HT-29 (cell line): ENCODE data around the gene CHST10. TPM values are rescaled to one million over a fixed set of nuclear protein-coding genes. Genes with fewer than 3 reads are reported as not detected.

Experiments used
- DNase-seq: peaks from one replicate; pipeline ENCODE4 v3.0.0-alpha.2; 2015; ENCODE audit warnings: low spot score
- total RNA-seq: library from RNA; depleted of rRNA; stranded (reverse); fragments of >200 nt; shearing (Covaris generic); gene quantifications from 2 replicates; pipeline ENCODE4 v1.2.3, GENCODE V29; 2014

The CHST10 gene
- total RNA-seq, 1 experiment from 2014 or later, result not detected

- DNase-seq, result no peak
Observed at GRCh38 chr2:100416397-100416934, 1.0 kb downstream of the CHST10 start.

DNA sequence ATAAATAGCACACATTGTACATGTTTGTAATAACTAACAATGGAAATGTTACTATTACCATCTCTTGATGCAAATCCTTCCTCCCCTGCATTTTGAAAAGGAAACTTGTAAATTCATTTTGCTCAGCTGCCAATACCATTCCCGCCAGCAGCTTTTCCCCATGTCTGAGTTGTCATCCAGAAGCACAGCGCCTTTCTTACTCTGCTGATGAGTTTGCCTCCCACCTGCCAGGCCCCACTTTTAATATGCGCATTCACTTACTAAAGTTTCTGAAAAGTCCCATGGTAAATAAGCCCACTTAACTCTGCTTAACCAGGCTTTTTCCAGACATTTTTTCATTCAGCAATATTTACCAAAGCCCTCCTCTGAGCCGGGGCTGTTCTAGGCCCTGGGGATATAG is 3.9 kb downstream of the CHST10 start:
- DNase-seq, result no peak

DNA sequence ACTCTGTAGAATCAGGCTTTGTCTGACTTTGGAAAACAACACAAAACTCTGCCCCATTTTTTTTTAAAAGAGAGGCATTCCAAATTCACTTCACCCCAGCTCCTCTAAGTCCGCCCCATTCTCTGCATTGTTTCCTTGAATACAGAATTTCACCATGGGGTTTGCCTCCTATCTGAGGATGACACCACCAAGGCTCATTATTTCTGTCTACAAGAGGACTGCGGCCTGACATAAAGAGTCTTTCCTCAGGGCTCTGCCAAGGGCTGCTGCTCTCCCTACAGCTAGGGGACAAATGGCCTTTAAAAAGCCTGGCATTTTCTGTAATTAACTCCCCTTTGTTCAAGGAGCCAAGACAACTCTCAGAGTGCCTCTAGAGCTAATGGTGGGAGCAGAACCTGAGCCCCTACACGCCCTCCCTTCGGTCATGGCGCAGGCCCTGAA is 4.6 kb downstream of the CHST10 start:
- no peak for DNase-seq

DNA sequence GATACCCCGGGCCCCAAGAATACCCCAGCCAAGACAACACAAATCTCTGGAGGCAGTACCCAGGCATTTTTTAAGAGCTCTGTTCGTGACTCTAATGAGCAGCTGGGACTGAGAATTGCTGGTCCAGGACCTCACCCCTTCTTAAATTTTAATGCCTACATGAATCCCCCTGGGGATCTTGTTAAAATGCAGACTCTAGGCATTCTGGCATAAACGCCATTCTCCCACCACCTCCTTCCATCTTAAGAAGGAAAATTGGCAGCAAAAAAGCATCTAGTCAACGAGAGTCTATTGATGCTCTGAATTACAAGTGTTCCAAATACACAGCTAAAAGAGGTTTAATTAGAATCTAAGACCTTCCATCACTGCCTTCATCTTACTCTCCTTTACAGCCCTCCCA is 5.0 kb downstream of the CHST10 start:
- no peak for DNase-seq

DNA sequence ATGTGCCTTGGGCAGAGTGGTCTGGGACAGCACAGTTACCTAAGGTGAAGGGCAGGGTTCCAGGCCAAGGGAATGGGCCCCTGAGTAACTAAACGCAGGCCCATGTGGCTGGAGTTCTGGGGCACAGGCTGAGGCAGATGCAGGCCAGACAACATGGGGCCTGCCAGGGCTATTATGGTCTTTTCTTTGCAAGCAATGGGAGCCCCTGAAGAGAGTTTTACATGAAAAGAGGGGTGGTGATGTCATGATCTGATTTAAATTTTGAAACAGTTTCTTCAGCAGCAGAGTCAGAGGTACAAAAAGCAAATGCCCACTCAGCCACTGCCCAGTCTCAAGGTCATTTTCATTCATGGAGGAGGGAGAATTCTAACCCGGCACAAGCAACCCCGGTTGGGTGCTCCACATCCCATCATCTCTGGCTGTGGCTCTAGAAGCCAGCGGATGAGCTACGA is 5.6 kb downstream of the CHST10 start:
- no peak for DNase-seq

GRCh38 chr2:100409975-100410647 is 7.4 kb downstream of the CHST10 start:
- no peak for DNase-seq

GRCh38 chr2:100409461-100409860 is 8.0 kb downstream of the CHST10 start:
- DNase-seq, result no peak

DNA sequence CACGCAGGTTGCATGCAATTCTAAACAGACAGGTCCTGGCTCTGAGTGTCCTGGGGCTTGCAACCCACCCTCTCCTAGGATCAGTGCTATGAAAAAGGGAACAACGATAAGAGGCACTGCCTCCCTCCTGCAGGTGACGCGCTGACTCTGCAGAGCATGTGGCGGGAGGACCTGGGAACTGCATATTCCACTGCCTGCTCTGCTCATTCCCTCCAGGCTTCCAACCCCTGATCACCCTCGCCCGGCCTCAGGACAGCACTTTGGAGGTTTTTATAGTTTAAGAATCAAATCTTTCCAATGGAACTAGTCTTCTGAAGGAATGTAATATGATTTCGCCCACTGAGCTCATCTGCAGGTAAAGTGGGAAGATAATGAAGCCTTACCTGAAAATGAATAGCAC is 8.5 kb downstream of the CHST10 start:
- no peak for DNase-seq

DNA sequence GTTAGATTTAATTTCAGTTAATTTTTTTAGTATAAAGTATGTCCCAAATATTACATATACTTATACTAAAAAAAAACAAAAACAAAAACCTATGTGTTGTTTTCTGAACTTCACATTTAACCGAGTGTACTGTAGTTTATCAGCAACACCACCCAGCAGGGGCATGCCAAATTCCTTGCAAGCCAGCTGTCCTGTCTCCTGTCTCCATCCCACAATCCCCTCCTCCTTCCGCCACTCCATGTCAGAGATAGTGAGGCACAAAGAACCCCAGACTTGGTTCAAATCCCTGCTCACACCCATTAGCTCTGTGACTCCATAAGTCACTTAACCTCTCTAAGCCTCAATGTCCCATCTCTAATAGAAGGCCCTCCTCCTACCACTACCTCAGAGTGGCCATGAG is 9.4 kb downstream of the CHST10 start:
- no peak for DNase-seq

DNA sequence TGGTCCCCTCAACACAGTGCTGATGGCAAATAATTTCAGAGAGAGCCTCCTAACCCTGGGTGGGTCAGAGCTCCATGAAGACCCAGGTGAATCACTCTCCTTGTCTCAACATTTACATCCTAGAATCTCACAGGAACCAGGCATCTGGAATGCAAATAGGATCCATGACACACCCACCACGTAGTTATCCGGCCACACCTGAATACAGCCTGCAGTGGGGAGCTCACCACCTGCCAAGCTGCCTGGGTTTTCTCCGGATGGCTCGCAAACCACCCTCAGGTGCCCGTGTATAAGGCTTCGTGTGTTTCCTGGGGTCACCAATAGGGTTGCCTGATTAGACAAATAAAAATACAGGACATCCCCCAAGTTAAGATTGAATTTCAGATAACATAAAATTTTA is 9.9 kb downstream of the CHST10 start:
- DNase-seq, result no peak

GRCh38 chr2:100407073-100407472 is 10.4 kb downstream of the CHST10 start:
- DNase-seq, result no peak

DNA sequence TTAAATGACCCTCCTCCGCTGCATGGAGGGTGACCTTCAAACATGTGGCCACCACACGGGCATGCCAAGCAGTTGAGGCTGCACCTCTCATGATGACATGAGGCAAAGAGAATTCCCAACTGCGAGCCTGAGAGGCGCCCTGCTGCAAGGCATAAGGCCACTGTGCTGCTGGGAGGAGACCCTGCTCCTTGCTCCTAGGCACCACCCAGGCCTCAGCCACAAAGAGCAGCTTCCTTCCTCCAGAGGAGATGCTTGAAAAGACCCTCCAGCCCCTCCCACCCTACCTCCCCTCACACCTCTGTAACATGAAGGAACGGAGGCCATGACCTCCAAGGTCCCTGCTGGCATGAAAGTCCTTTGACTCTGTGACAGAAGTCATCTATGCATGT is 11.4 kb downstream of the CHST10 start:
- no peak for DNase-seq

DNA sequence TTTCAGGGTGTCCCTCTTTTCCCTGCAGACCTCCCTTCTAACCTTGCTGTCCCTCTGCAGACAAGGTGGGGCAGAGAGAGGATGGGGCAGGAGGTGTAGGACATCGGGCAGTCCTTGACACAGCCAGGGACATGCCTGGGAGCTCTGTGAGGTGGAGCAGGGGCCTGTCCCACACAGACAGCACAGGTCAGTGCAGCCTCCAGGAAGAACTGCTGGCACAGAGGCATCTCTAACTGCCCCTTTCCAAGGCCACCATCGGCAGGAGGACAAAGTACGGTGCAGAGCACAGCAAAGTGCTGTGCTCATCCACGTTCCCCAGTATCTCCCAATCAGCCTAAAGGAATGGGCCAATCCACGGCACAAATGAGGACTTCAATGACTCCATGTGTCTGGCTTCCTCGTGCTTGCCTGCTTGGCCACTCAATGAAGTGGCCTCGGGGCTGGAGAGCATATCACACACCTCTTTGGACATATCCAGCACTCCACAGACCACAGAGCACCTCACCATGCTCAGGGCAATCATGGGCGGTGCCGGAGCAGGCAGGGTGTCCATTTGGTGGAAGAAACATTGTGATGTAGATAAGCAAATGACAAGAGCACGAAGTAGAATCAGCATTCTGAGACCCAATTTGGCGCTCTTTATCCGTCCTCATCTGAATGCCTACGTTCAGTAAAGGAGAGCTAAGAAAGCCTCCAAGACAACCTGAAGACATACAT is 11.9 kb downstream of the CHST10 start:
- no peak for DNase-seq

GRCh38 chr2:100404411-100404810 is 13.1 kb downstream of the CHST10 start:
- no peak for DNase-seq

DNA sequence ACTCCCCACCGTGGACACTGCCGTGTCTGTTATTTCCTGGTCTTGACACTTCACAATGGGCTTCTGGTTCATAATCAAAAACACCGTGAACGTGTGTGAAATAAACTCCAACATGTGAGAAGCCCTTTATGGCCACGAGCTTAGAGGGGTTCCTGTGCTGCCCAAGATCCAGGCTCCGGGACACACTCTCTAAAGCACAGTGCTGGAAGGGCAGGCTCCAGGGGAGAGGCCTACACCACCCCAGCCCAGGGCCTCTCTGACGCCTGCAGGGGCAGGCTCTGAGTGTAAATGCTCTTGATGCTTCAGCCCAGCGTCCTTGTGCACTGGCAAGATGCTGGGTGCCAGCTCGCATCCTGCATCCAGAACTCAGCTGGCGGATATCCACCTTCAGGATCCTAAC is 13.7 kb downstream of the CHST10 start:
- DNase-seq, result no peak

DNA sequence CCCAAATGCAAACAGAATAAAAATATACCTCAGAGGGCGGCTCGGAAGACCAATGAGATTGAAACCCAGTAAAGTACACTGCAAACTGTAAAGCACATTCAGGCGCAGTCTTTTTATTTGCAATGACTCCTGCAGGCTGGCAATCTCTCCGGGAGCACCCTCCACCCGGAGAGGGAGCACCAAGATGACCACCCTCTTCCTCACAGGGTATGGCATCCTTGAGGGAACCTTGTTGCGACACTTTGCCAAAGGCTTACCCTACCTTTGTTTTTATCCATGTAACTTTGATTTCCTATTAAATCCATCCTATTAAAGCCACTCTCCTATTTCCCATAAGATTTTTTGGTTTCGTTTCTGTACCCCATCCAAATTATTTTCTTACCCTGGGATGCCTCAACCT is 16.2 kb downstream of the CHST10 start:
- no peak for DNase-seq

GRCh38 chr2:100399714-100400113 is 17.8 kb downstream of the CHST10 start:
- DNase-seq, result no peak

- DNase-seq, result no peak
Observed at GRCh38 chr2:100397976-100398375, 19.5 kb downstream of the CHST10 start.

- no peak for DNase-seq
Observed at GRCh38 chr2:100397118-100397860, 20.2 kb downstream of the CHST10 start.

DNA sequence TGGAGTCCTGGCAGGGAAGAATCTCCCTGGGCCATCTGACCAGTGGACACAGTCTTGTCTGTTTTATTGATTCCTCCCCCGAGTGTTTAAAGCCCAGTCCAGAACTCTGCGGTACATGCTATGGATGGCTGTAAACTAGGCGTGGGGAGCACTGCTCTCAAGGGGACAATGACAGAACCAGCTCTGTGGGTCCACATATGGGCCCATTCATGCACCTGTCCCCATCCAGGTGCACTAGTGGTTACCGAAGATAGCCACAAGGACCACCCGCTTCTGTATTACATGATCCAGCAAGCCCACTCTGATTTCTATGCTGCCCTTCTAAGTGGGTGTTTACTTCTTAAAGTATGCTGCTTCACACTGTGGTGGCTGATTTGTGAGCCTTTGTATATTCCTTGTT is 21.0 kb downstream of the CHST10 start:
- no peak for DNase-seq

DNA sequence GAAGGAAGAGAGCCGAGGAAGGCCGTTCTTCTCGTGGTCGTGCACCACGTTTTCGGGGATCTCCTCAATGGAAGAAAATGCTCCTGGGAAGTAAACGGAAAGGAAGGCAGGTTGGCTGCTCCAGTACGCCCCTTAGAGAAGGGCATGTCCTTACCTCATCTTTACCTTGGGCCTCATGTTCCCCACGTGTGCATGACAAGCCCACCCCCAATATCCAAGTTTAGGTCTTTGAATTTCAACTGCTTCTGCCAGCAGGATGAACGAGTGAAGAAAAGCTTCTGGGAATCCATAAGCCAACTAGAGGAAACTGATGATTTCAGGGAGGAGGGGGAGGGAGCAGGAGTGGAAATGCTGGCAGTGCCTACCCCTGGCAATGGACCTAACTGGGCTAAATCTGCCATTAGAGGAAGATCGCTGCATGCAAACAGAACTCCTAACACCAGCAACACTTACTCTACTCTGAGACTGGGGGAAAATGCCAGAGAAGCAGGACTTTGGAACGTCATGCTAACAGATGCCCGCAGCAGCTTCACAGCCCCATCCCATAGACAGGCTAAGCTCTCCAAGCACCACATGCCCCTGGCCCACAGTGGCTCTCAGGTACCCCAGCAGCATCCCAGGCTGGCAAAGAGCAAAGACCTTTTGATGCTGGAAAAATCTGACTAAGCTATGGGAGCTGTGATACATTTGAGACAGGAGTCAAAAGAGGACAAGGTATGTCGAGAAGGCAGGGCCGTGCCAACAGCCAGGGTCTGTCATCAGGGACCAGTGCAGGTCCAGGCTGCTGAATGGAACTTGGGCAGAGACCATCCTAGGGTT is 21.7 kb downstream of the CHST10 start:
- no peak for DNase-seq
